ENCODE results near the gene RPS21.
"Not testable (repeated sequence)": the region's sequence is repeated elsewhere in the genome, so short reads cannot be mapped to it uniquely, and the experiment has no call there.

The RPS21 gene

DNA sequence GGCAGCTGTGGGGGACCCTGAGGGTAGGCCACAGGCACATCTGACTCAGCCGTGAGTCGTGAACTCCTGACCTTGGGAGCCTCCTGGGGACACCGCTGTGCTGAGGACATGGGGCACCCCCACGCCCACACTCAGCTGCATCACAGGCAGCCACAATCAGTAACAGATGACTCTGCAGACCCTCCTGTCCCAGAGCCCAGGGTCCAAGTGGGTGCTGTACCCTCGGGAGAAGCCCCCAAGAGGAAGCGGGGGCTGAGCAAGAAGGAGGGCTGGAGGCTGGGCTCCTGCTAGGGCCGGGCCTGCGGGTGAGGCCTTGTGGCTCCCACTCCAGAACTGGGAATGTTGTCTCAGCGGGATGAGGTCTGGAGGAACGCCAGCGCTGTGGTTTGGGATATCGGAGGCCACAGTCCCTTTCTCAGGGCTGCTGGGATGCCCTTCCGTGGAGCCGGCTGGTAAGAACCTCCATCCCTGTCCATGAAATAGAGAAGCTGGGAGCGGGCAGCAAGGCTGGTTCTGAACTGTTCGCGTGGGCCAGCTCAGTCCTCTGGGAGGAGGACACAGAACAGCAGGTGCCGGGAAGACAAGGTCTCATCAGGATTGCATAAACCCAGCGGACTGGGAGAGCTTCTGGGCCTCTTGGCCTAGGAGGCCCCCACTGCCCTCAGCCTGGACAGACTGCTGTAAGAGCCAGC is 16.6 kb upstream of the RPS21 start:
- POLR2A ChIA-PET: no interaction called here
- H3K27me3 ChIP-seq (replicated peaks in 2 of 5; ENCODE audit: control insufficient read depth in 4 of 5, insufficient read depth in 5 of 5, low read length in 4 of 5): peaks cover 0 to 85% (median 15%) of the 10 kb centered on the region in 5 experiments
- peaks cover 0 to 27% (median 23%) of the 10 kb centered on the region in 4 experiments for H3K4me1 ChIP-seq (ENCODE audit: control extremely low read depth in 1 of 4, control insufficient read depth in 4 of 4, insufficient read depth in 4 of 4, low read length in 3 of 4)
- CTCF ChIA-PET: interaction anchor here (1.1 to 1.8 kb wide), 3 partner anchors 10 to 14 kb away, joined by 3 to 6 read pairs (median 5); no protein-coding TSS in a partner anchor
- H3K9me3 ChIP-seq (ENCODE audit: control extremely low read depth in 1 of 5, control insufficient read depth in 4 of 5, insufficient read depth in 2 of 5, low read depth in 1 of 5, low read length in 4 of 5): no peaks in the 10 kb centered on the region
- H3K36me3 ChIP-seq (ENCODE audit: control insufficient read depth in 4 of 4, insufficient read depth in 4 of 4, low read length in 3 of 4): no peaks in the 10 kb centered on the region
- H3K27ac ChIP-seq (ENCODE audit: insufficient read depth in 1 of 2, low read depth in 1 of 2, low read length in 2 of 2, poor library complexity in 1 of 2, severe bottlenecking in 2 of 2): no peak overlapping the region
- no peak for DNase-seq
- 86% methylated on average over 18 of the region's 19 CpGs for WGBS (ENCODE audit: insufficient coverage)
- no peak overlapping the region for H3K4me3 ChIP-seq (ENCODE audit: control insufficient read depth in 1 of 7, extremely low read depth in 1 of 7, insufficient read depth in 4 of 7, low read depth in 2 of 7, low read length in 6 of 7)

GRCh38 chr20:62370807-62371587 is 15.9 kb upstream of the RPS21 start:
- no peak overlapping the region for H3K4me3 ChIP-seq (ENCODE audit: control insufficient read depth in 1 of 7, extremely low read depth in 1 of 7, insufficient read depth in 4 of 7, low read depth in 2 of 7, low read length in 6 of 7)
- peaks cover 0 to 77% (median 15%) of the 10 kb centered on the region in 5 experiments for H3K27me3 ChIP-seq (replicated peaks in 2 of 5; ENCODE audit: control insufficient read depth in 4 of 5, insufficient read depth in 5 of 5, low read length in 4 of 5)
- peaks cover 0 to 26% (median 23%) of the 10 kb centered on the region in 4 experiments for H3K4me1 ChIP-seq (ENCODE audit: control extremely low read depth in 1 of 4, control insufficient read depth in 4 of 4, insufficient read depth in 4 of 4, low read length in 3 of 4)
- H3K27ac ChIP-seq (ENCODE audit: insufficient read depth in 1 of 2, low read depth in 1 of 2, low read length in 2 of 2, poor library complexity in 1 of 2, severe bottlenecking in 2 of 2): no peak overlapping the region
- ChIA-PET CTCF (interaction anchor here (1.1 to 1.3 kb wide), 2 partner anchors 12 to 14 kb away, joined by 3 to 6 read pairs; no protein-coding TSS in a partner anchor), POLR2A (no interaction called here)
- no peaks in the 10 kb centered on the region for H3K36me3 ChIP-seq (ENCODE audit: control insufficient read depth in 4 of 4, insufficient read depth in 4 of 4, low read length in 3 of 4)
- WGBS (ENCODE audit: insufficient coverage): 74% methylated on average over 15 of the region's 18 CpGs
- no peak for DNase-seq
- H3K9me3 ChIP-seq (ENCODE audit: control extremely low read depth in 1 of 5, control insufficient read depth in 4 of 5, insufficient read depth in 2 of 5, low read depth in 1 of 5, low read length in 4 of 5): no peaks in the 10 kb centered on the region

DNA sequence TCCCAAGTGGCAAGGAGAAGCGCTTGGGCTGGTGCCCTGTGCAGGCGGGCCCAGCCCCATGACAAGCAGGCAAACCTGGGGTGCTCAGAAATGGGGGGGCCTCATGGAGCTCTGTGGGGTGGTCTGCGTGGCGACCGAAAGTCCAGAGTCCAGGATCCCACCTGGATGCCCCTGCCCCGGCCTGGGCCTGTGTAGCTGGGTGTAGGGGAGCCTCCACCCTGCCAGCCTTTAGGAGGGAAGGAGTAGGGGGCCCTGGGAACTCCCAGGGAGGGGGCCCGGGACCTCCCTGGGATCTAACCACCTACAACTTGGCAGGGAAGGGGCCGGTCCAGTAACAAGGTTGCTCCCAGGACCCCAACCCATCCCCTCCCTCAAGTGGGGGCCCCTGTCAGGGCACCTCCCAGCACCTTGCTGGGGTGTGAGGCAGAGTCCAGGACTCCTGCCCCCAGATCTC is 15.3 kb upstream of the RPS21 start:
- peaks cover 0 to 20% (median 19%) of the 10 kb centered on the region in 4 experiments for H3K4me1 ChIP-seq (ENCODE audit: control extremely low read depth in 1 of 4, control insufficient read depth in 4 of 4, insufficient read depth in 4 of 4, low read length in 3 of 4)
- no peak for DNase-seq
- no peak overlapping the region for H3K4me3 ChIP-seq (ENCODE audit: control insufficient read depth in 1 of 7, extremely low read depth in 1 of 7, insufficient read depth in 4 of 7, low read depth in 2 of 7, low read length in 6 of 7)
- no peaks in the 10 kb centered on the region for H3K36me3 ChIP-seq (ENCODE audit: control insufficient read depth in 4 of 4, insufficient read depth in 4 of 4, low read length in 3 of 4)
- peaks cover 0 to 71% (median 12%) of the 10 kb centered on the region in 5 experiments for H3K27me3 ChIP-seq (replicated peaks in 2 of 5; ENCODE audit: control insufficient read depth in 4 of 5, insufficient read depth in 5 of 5, low read length in 4 of 5)
- H3K27ac ChIP-seq (ENCODE audit: insufficient read depth in 1 of 2, low read depth in 1 of 2, low read length in 2 of 2, poor library complexity in 1 of 2, severe bottlenecking in 2 of 2): no peak overlapping the region
- WGBS (ENCODE audit: insufficient coverage): 87% methylated on average over 2 of the region's 8 CpGs
- CTCF ChIA-PET: interaction anchor here (1.5 kb wide), 1 partner anchor 75 kb away, joined by 3 read pairs; no protein-coding TSS in a partner anchor
- POLR2A ChIA-PET: no interaction called here
- H3K9me3 ChIP-seq (ENCODE audit: control extremely low read depth in 1 of 5, control insufficient read depth in 4 of 5, insufficient read depth in 2 of 5, low read depth in 1 of 5, low read length in 4 of 5): no peaks in the 10 kb centered on the region

GRCh38 chr20:62372042-62372993 is 14.6 kb upstream of the RPS21 start:
- H3K9me3 ChIP-seq (ENCODE audit: control extremely low read depth in 1 of 5, control insufficient read depth in 4 of 5, insufficient read depth in 2 of 5, low read depth in 1 of 5, low read length in 4 of 5): no peaks in the 10 kb centered on the region
- H3K27ac ChIP-seq (ENCODE audit: insufficient read depth in 1 of 2, low read depth in 1 of 2, low read length in 2 of 2, poor library complexity in 1 of 2, severe bottlenecking in 2 of 2): no peak overlapping the region
- no peak for DNase-seq
- H3K4me1 ChIP-seq (ENCODE audit: control extremely low read depth in 1 of 4, control insufficient read depth in 4 of 4, insufficient read depth in 4 of 4, low read length in 3 of 4): peaks cover 0 to 17% (median 15%) of the 10 kb centered on the region in 4 experiments
- WGBS (ENCODE audit: insufficient coverage): 90% methylated on average over 22 of the region's 29 CpGs
- H3K27me3 ChIP-seq (replicated peaks in 2 of 5; ENCODE audit: control insufficient read depth in 4 of 5, insufficient read depth in 5 of 5, low read length in 4 of 5): peaks cover 0 to 66% (median 12%) of the 10 kb centered on the region in 5 experiments
- ChIA-PET POLR2A (no interaction called here), CTCF (interaction anchor here (1.5 kb wide), 1 partner anchor 76 kb away, joined by 3 read pairs; no protein-coding TSS in a partner anchor)
- no peak overlapping the region for H3K4me3 ChIP-seq (ENCODE audit: control insufficient read depth in 1 of 7, extremely low read depth in 1 of 7, insufficient read depth in 4 of 7, low read depth in 2 of 7, low read length in 6 of 7)
- no peaks in the 10 kb centered on the region for H3K36me3 ChIP-seq (ENCODE audit: control insufficient read depth in 4 of 4, insufficient read depth in 4 of 4, low read length in 3 of 4)

DNA sequence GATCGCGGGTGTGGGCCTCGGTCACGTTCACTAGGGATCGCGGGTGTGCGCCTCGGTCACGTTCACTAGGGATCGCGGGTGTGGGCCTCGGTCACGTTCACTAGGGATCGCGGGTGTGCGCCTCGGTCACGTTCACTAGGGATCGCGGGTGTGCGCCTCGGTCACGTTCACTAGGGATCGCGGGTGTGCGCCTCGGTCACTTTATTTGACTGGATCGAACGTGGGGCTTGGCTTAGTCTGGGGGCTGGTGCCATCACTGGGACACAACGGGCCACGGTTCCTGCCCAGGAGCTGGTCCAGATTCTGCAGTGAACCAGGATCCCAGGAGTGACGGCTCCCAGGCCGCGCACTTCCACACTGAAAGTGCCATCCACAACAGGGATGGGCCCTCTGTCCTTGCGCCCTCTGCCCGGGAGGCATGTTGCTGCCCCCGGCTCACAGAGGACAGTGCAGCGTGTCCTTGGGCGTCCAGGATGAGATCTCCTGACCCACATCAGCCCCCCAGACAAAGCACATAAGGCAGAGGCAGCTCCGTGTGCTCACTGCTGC is 13.2 kb upstream of the RPS21 start:
- 89% methylated on average over 23 of the region's 40 CpGs for WGBS (ENCODE audit: insufficient coverage)
- POLR2A ChIA-PET: not testable (repeated sequence)

DNA sequence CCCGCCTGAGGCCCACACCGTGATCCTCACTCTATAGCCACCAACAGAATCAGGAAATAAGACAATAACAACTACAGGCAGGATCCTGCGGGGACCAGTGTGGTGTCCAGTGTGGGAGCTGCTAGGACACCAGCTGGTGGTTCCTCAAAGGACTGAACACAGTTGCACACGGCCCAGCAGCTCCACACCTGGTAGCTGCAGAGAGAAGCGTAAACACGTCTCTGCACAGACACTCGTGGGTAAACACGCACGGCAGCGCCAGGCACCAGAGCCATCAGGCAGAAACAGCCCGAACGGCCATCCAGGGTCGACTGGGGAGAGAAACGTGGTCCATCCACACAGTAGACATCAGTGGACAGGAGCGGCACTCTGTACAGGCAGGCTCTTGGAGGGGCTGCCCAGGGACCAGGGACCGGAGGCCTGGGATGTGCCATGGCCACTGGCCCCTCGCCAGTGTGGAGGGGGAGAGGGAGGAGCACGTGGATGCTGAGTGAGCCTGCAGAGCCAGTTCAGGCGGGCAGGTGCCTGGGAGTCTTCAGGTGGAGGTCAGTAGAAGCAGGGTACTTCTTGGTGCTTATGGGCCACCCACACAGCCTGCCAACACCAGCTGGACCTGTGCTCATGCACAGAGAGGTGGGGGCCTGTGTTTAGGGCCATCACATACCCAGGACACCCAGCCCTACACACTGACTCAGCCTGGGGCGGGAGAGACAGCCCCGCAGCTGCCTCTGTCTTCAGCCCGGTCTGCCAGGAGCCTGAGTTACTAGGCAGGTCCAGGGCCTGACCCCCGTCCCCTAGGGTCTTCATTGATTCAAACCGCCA is 12.4 kb upstream of the RPS21 start:
- ChIA-PET CTCF (interaction anchor here (0.7 to 1.5 kb wide), 3 partner anchors 9 to 73 kb away, joined by 3 to 5 read pairs (median 3); partner anchors contain the start of gene RPS21), POLR2A (no interaction called here)
- Histone ChIP-seq H3K27ac (ENCODE audit: insufficient read depth in 1 of 2, low read depth in 1 of 2, low read length in 2 of 2, poor library complexity in 1 of 2, severe bottlenecking in 2 of 2) (no peak overlapping the region), H3K27me3 (replicated peaks in 2 of 5; ENCODE audit: control insufficient read depth in 4 of 5, insufficient read depth in 5 of 5, low read length in 4 of 5) (peaks cover 0 to 44% (median 3%) of the 10 kb centered on the region in 5 experiments), H3K4me1 (ENCODE audit: control extremely low read depth in 1 of 4, control insufficient read depth in 4 of 4, insufficient read depth in 4 of 4, low read length in 3 of 4) (peaks cover 0 to 3% (median 0%) of the 10 kb centered on the region in 4 experiments), H3K9me3 (ENCODE audit: control extremely low read depth in 1 of 5, control insufficient read depth in 4 of 5, insufficient read depth in 2 of 5, low read depth in 1 of 5, low read length in 4 of 5) (no peaks in the 10 kb centered on the region), H3K36me3 (ENCODE audit: control insufficient read depth in 4 of 4, insufficient read depth in 4 of 4, low read length in 3 of 4) (no peaks in the 10 kb centered on the region), H3K4me3 (ENCODE audit: control insufficient read depth in 1 of 7, extremely low read depth in 1 of 7, insufficient read depth in 4 of 7, low read depth in 2 of 7, low read length in 6 of 7) (no peak overlapping the region)
- WGBS (ENCODE audit: insufficient coverage): 67% methylated on average over 22 of the region's 24 CpGs
- no peak for DNase-seq

More for the DNA sequence above, 13.2 kb upstream of the RPS21 start:
- H3K4me1 ChIP-seq (ENCODE audit: control extremely low read depth in 1 of 4, control insufficient read depth in 4 of 4, insufficient read depth in 4 of 4, low read length in 3 of 4); H3K9me3 ChIP-seq (ENCODE audit: control extremely low read depth in 1 of 5, control insufficient read depth in 4 of 5, insufficient read depth in 2 of 5, low read depth in 1 of 5, low read length in 4 of 5); H3K36me3 ChIP-seq (ENCODE audit: control insufficient read depth in 4 of 4, insufficient read depth in 4 of 4, low read length in 3 of 4); H3K4me3 ChIP-seq (ENCODE audit: control insufficient read depth in 1 of 7, extremely low read depth in 1 of 7, insufficient read depth in 4 of 7, low read depth in 2 of 7, low read length in 6 of 7); DNase-seq; H3K27ac ChIP-seq (ENCODE audit: insufficient read depth in 1 of 2, low read depth in 1 of 2, low read length in 2 of 2, poor library complexity in 1 of 2, severe bottlenecking in 2 of 2): not testable (repeated sequence)
- H3K27me3 ChIP-seq (replicated peaks in 2 of 5; ENCODE audit: control insufficient read depth in 4 of 5, insufficient read depth in 5 of 5, low read length in 4 of 5): peaks cover 0 to 52% (median 9%) of the 10 kb centered on the region in 5 experiments
- CTCF ChIA-PET: interaction anchor here (1.5 kb wide), 1 partner anchor 72 kb away, joined by 5 read pairs; no protein-coding TSS in a partner anchor

Data from common myeloid progenitor, CD34-positive (primary cell).